SU-DHL-6 (cell line): ENCODE data around the gene PDE6D.

Source experiments
- EZH2phosphoT487 ChIP-seq: fragments of 200-600 bp; sonication (generic), shearing (Covaris generic); conservative IDR thresholded peaks from 2 replicates; pipeline ENCODE4 v1.6.1; 2018; ENCODE audit warnings: mild to moderate bottlenecking, antibody characterized with exemption, low read length, moderate library complexity, mixed read lengths
- TF ChIP-seq, protein P1 (sequence below): fragments of 200-600 bp; sonication (generic); IDR thresholded peaks from one replicate; pipeline ENCODE4 v1.5.1; 2017; ENCODE audit warnings: antibody characterized with exemption, mild to moderate bottlenecking, low read length, moderate library complexity; ENCODE audit not compliant: insufficient read depth, poor library complexity, severe bottlenecking

GRCh38 chr2:231780123-231780908 lies 766 bp downstream of the PDE6D start:
- TF ChIP-seq, protein P1, sequence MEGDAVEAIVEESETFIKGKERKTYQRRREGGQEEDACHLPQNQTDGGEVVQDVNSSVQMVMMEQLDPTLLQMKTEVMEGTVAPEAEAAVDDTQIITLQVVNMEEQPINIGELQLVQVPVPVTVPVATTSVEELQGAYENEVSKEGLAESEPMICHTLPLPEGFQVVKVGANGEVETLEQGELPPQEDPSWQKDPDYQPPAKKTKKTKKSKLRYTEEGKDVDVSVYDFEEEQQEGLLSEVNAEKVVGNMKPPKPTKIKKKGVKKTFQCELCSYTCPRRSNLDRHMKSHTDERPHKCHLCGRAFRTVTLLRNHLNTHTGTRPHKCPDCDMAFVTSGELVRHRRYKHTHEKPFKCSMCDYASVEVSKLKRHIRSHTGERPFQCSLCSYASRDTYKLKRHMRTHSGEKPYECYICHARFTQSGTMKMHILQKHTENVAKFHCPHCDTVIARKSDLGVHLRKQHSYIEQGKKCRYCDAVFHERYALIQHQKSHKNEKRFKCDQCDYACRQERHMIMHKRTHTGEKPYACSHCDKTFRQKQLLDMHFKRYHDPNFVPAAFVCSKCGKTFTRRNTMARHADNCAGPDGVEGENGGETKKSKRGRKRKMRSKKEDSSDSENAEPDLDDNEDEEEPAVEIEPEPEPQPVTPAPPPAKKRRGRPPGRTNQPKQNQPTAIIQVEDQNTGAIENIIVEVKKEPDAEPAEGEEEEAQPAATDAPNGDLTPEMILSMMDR, result no peak
- no peak for TF ChIP-seq EZH2phosphoT487
